Measurements from ENCODE around the gene C5orf15.

DNA sequence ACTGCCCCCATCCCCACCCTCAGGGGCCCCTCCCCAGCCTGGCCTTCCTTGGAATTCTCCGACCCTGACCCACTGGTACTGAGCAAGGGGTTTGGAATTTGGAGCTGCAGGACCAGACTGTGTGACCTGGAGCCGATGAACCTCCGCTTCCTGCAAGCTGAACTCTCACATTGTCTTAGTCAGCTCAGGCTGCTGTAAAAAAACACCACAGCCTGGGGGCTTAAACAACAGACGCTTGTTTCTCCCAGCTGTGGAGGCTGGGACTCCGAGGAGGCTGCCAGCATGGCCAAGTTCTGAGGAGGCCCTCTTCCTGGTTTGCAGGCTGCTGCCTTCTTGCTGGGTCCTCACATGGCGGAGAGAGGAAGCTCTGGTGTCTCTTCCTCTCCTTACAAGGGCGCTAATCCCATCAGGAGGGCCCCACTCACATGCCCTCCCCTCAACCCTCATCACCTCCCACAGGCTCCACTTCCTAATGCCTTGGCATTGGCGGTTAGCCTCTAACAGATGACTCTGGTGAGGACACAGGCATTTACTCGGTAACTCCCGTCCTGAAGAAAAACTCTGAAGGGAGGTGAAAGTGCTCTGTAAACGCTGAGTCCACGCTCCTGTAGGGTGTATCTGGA, 42.4 kb downstream of the C5orf15 start:
- no peak for TF ChIP-seq CTCF (conservative IDR thresholded peaks at IDR 0.05; ENCODE audit: low read depth, low read length)
- TF ChIP-seq EZH2phosphoT487 (IDR thresholded peaks at IDR 0.05; ENCODE audit: borderline replicate concordance, low read length): no peak
